Gastroesophageal sphincter (tissue), 4 donors: ENCODE measurements around the gene LDAH. TPM values are rescaled to one million over a fixed set of nuclear protein-coding genes. Genes with fewer than 3 reads are reported as not detected.

ENCODE experiments used
- ATAC-seq: fragments of 150-250 bp; one replicate; pipeline ENCODE4 v1.9.1; 2016; ENCODE audit warnings: mild to moderate bottlenecking, moderate library complexity
- H3K27ac ChIP-seq, 4 donors: fragments of 200-600 bp; sonication (generic) in 3 of 4; 1 replicate in 3 of 4; 2 replicates in 1 of 4; pipeline ENCODE4 v1.5.1; 2016 to 2019
- H3K27me3 ChIP-seq: fragments of 200-600 bp; sonication (generic); one replicate; pipeline ENCODE4 v1.5.1; 2019
- H3K36me3 ChIP-seq, 2 donors: fragments of 200-600 bp; sonication (generic); one replicate each; pipeline ENCODE4 v1.5.1; 2019; ENCODE audit warnings: control low read depth in 1 of 2
- H3K4me1 ChIP-seq, 3 donors: fragments of 200-600 bp; sonication (generic); 1 replicate in 2 of 3; 2 replicates in 1 of 3; pipeline ENCODE4 v1.5.1; 2016 to 2019; ENCODE audit warnings: control low read depth in 2 of 3
- H3K4me3 ChIP-seq, 2 donors: fragments of 200-600 bp; sonication (generic); one replicate each; pipeline ENCODE4 v1.5.1; 2019; ENCODE audit warnings: mild to moderate bottlenecking in 1 of 2, moderate library complexity in 1 of 2
- H3K9me3 ChIP-seq, 3 donors: fragments of 200-600 bp; sonication (generic); one replicate each; pipeline ENCODE4 v1.5.1; 2017 to 2019; ENCODE audit warnings: control low read depth in 2 of 3
- CTCF ChIP-seq, 4 experiments: fragments of 200-600 bp in 2 of 4; fragments of 450-650 bp in 2 of 4; sonication (generic) in 1 of 4; IDR thresholded peaks; one replicate each; pipeline ENCODE4 v1.5.1; 2017 to 2019; ENCODE audit warnings: antibody characterized with exemption in 4 of 4, mild to moderate bottlenecking in 2 of 4, moderate library complexity in 2 of 4
- EP300 ChIP-seq: sonication (generic); formaldehyde crosslinking; IDR thresholded peaks from one replicate; pipeline ENCODE4 v1.6.1; 2017; ENCODE audit warnings: antibody characterized with exemption, mild to moderate bottlenecking
- POLR2A ChIP-seq, 2 donors: fragments of 450-650 bp; IDR thresholded peaks; one replicate each; pipeline ENCODE4 v1.6.1; 2017; ENCODE audit warnings: antibody characterized with exemption in 2 of 2, mild to moderate bottlenecking in 2 of 2, moderate library complexity in 1 of 2
- POLR2AphosphoS5 ChIP-seq: sonication (generic); formaldehyde crosslinking; IDR thresholded peaks from one replicate; pipeline ENCODE4 v1.6.1; 2017; ENCODE audit warnings: antibody characterized with exemption
- WGBS, 2 donors: methylation state at CpG; one replicate each; pipeline ENCODE4 v1.1.5; 2018; ENCODE audit warnings: low coverage in 1 of 2; 5-methylcytosine and 5-hydroxymethylcytosine counted together
- total RNA-seq, 4 donors: library from RNA; depleted of rRNA; stranded (reverse); fragments of >200 nt; gene quantifications; one replicate each; pipeline ENCODE4 v1.1.0, GENCODE V29; 2016

LDAH gene
- total RNA-seq, 4 donors from 2014 or later, result 10.5 to 19.0 (median 14.5) TPM

DNA sequence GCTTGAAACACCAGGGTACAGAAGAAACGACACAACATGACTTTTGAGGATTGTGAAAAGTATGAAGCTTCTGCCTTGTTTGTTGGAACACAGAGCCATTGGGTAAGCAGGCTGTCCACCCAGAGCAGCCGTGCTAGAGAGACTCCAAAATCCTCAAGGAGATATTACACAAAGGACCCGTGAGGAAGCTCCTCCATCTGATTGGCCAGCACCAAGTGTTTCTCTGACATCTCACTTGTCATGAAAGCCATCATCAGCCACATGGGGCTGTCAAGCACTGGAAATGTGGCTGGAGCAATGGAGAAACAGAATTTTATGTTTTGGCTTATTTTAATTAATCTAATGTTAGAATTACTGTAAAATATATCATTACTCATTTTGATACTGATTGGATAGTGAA, 29.8 kb upstream of the LDAH start:
- 49 to 65% methylated on average over 2 to 3 of the region's 3 CpGs for WGBS, 2 donors

DNA sequence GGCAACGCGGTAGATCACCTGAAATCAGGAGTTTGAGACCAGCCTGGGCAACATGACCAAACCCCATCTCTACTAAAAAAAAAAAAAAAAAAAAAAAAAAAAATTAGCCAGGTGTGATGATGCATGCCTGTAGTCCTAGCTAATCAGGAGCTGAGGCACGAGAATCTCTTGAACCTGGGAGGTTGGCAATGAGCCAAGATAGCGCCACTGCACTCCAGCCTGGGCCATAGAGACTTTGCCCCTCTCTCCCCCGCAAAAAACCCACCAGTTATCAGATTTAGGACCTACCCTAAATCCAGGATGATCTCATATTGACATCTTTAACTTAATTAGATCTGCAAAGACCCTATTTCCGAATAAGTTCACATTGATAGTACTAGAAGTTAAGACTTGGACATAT, 29.2 kb upstream of the LDAH start:
- no peak for ATAC-seq
- H3K4me1 ChIP-seq, result no peaks in the 10 kb centered on the region
- no peak overlapping the region for H3K27ac ChIP-seq
- no peaks in the 10 kb centered on the region for H3K9me3 ChIP-seq
- no peaks in the 10 kb centered on the region for H3K27me3 ChIP-seq
- WGBS, 2 donors, result 62 to 75% methylated on average over 3 to 5 of the region's 6 CpGs
- TF ChIP-seq EP300 (no peak), POLR2AphosphoS5 (no peak), CTCF (IDR thresholded peaks at IDR 0.05) (no peak), POLR2A (IDR thresholded peaks at IDR 0.05) (no peak)
- H3K36me3 ChIP-seq, result no peaks in the 10 kb centered on the region
- no peak overlapping the region for H3K4me3 ChIP-seq

More for the DNA sequence above, 29.8 kb upstream of the LDAH start:
- H3K4me1 ChIP-seq, result no peaks in the 10 kb centered on the region
- H3K4me3 ChIP-seq, result no peak overlapping the region
- H3K9me3 ChIP-seq, result no peaks in the 10 kb centered on the region
- no peaks in the 10 kb centered on the region for H3K36me3 ChIP-seq
- H3K27ac ChIP-seq, result no peak overlapping the region
- ATAC-seq, result no peak
- no peaks in the 10 kb centered on the region for H3K27me3 ChIP-seq
- no peak for TF ChIP-seq POLR2AphosphoS5
- no peak for TF ChIP-seq EP300
- TF ChIP-seq POLR2A (IDR thresholded peaks at IDR 0.05), result no peak
- no peak for TF ChIP-seq CTCF (IDR thresholded peaks at IDR 0.05)

GRCh38 chr2:20844246-20844645, 21.3 kb upstream of the LDAH start:
- no peak for ATAC-seq
- H3K4me3 ChIP-seq, result no peak overlapping the region
- H3K27me3 ChIP-seq, result peaks cover 7% of the 10 kb centered on the region
- no peak overlapping the region for H3K27ac ChIP-seq
- 84 to 88% methylated on average over 2 of the region's 2 CpGs for WGBS, 2 donors
- no peaks in the 10 kb centered on the region for H3K9me3 ChIP-seq
- TF ChIP-seq EP300 (no peak), POLR2A (IDR thresholded peaks at IDR 0.05) (no peak), POLR2AphosphoS5 (no peak), CTCF (IDR thresholded peaks at IDR 0.05) (no peak)
- no peaks in the 10 kb centered on the region for H3K4me1 ChIP-seq
- H3K36me3 ChIP-seq, result no peaks in the 10 kb centered on the region

DNA sequence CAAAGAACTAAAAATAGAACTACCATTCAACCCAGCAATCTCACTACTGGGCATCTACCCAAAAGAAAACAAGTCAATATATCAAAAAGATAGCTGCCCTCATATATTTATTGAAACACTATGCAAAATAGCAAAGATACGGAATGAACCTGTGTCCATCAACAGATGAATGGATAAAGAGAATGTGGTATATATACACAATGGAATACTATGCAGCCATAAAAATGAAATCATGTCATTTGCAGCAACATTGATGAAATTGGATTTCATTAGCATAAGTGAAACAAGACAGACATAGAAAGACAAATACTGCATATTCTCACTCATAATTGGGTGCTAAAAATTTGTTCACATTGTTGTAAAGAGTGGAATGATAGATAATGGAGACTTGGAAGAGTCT, 16.2 kb upstream of the LDAH start:
- WGBS, 2 donors, result 78 to 88% methylated on average over 1 of the region's 1 CpG
- no peak for ATAC-seq
- Histone ChIP-seq H3K27me3 (peaks cover 36% of the 10 kb centered on the region), H3K4me3 (no peak overlapping the region), H3K27ac (no peak overlapping the region), H3K36me3 (no peaks in the 10 kb centered on the region), H3K4me1 (no peaks in the 10 kb centered on the region), H3K9me3 (no peaks in the 10 kb centered on the region)
- TF ChIP-seq CTCF (IDR thresholded peaks at IDR 0.05) (no peak), POLR2AphosphoS5 (no peak), EP300 (no peak), POLR2A (IDR thresholded peaks at IDR 0.05) (no peak)

DNA sequence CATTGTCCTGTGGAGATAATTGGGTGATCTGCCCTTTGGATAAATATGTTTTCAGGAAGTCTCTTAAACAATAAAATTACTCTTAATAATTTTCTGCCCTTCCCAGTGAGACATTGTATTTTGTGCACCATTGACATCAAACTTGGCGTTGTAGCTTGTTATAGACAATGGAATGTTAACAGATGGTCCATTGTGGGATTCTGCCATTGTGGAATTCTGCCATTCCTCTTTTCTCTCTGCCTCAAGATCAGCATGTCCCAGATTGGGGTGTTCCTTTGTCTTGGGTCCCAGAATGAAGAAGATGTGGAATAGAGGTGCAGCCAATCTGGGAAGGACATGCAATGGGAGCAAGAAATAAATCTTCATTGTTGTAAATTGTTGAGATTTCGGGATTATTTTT, 15.1 kb upstream of the LDAH start:
- Histone ChIP-seq H3K9me3 (no peaks in the 10 kb centered on the region), H3K4me1 (no peaks in the 10 kb centered on the region), H3K27ac (no peak overlapping the region), H3K4me3 (no peak overlapping the region), H3K36me3 (no peaks in the 10 kb centered on the region), H3K27me3 (peaks cover 36% of the 10 kb centered on the region)
- TF ChIP-seq POLR2AphosphoS5 (no peak), EP300 (no peak), CTCF (IDR thresholded peaks at IDR 0.05) (no peak), POLR2A (IDR thresholded peaks at IDR 0.05) (no peak)
- 66 to 80% methylated on average over 1 to 2 of the region's 2 CpGs for WGBS, 2 donors
- no peak for ATAC-seq
